GM12864 (cell line): ENCODE data around the gene PTBP1.

Experiments
- DNase-seq: peaks from one replicate; pipeline ENCODE4 v3.0.0-alpha.2; 2011; ENCODE audit warnings: low read depth
- H3K4me3 ChIP-seq: 2 replicates; pipeline ENCODE4 v1.5.1; 2011; ENCODE audit warnings: mild to moderate bottlenecking, low read depth, low read length, control low read depth
- CTCF ChIP-seq: IDR thresholded peaks from 2 replicates; pipeline ENCODE4 v1.5.1; 2011; ENCODE audit warnings: low read depth, mild to moderate bottlenecking, moderate library complexity, low read length, control low read depth, inconsistent platforms; ENCODE audit errors: missing control alignments

The PTBP1 gene

GRCh38 chr19:791007-791566 lies 6.2 kb upstream of the PTBP1 start:
- TF ChIP-seq CTCF: no peak
- no peak for DNase-seq
- H3K4me3 ChIP-seq: no peak overlapping the region

GRCh38 chr19:791567-792305 lies 5.5 kb upstream of the PTBP1 start:
- no peak overlapping the region for H3K4me3 ChIP-seq
- no peak for DNase-seq
- no peak for TF ChIP-seq CTCF

GRCh38 chr19:792306-792885 lies 4.9 kb upstream of the PTBP1 start:
- H3K4me3 ChIP-seq: no peak overlapping the region
- TF ChIP-seq CTCF: no peak
- no peak for DNase-seq

- DNase-seq: no peak
- no peak for TF ChIP-seq CTCF
- no peak overlapping the region for H3K4me3 ChIP-seq
Measured at GRCh38 chr19:793806-794205, 3.4 kb upstream of the PTBP1 start.

- H3K4me3 ChIP-seq: no peak overlapping the region
- TF ChIP-seq CTCF: no peak
- no peak for DNase-seq
Measured at GRCh38 chr19:795073-795611, 2.1 kb upstream of the PTBP1 start.

- TF ChIP-seq CTCF: no peak
- no peak for DNase-seq
- H3K4me3 ChIP-seq: peak overlapping the region; percentile 55
Measured at GRCh38 chr19:795691-796581, 1.3 kb upstream of the PTBP1 start.
